Erythroblast (primary cell): ENCODE data around the gene ILF2.

Experiments
- GATA1 ChIP-seq: IDR thresholded peaks from 2 replicates; pipeline ENCODE4 v1.6.1; 2011; ENCODE audit warnings: low read depth, mild to moderate bottlenecking, control low read depth, low read length, moderate library complexity
- POLR2A ChIP-seq: IDR thresholded peaks from 2 replicates; pipeline ENCODE4 v1.6.1; 2011; ENCODE audit warnings: mild to moderate bottlenecking, low read length

GRCh38 chr1:153699768-153700167 lies 29.0 kb upstream of the ILF2 start:
- no peak for TF ChIP-seq POLR2A
- TF ChIP-seq GATA1: no peak
